ENCODE measurements around the gene AK6. TPM values are rescaled to one million over a fixed set of nuclear protein-coding genes. Genes with fewer than 3 reads are reported as not detected.
"Not testable (repeated sequence)": the region's sequence is repeated elsewhere in the genome, so short reads cannot be mapped to it uniquely, and the experiment has no call there.

AK6 gene
- total RNA-seq, 1 experiment from 2014 or later: 37.3 TPM

- DNase-seq (ENCODE audit: low spot score): no peak
Measured at GRCh38 chr5:69335341-69335935, 33.9 kb downstream of the AK6 start.

GRCh38 chr5:69334793-69335268 lies 34.5 kb downstream of the AK6 start:
- peak; percentile 67 for DNase-seq (ENCODE audit: low spot score)

GRCh38 chr5:69333668-69334315 lies 35.5 kb downstream of the AK6 start:
- DNase-seq (ENCODE audit: low spot score): not testable (repeated sequence)

GRCh38 chr5:69331528-69332445 lies 37.5 kb downstream of the AK6 start:
- DNase-seq (ENCODE audit: low spot score): no peak

GRCh38 chr5:69329905-69330489 lies 39.3 kb downstream of the AK6 start:
- no peak for DNase-seq (ENCODE audit: low spot score)

- DNase-seq (ENCODE audit: low spot score): no peak
Measured at GRCh38 chr5:69326365-69326764, 43.0 kb downstream of the AK6 start.

- no peak for DNase-seq (ENCODE audit: low spot score)
Measured at GRCh38 chr5:69317391-69317790, 51.9 kb downstream of the AK6 start.

- DNase-seq (ENCODE audit: low spot score): no peak
Measured at GRCh38 chr5:69315972-69316371, 53.3 kb downstream of the AK6 start.

- no peak for DNase-seq (ENCODE audit: low spot score)
Measured at GRCh38 chr5:69313428-69313827, 55.9 kb downstream of the AK6 start.

GRCh38 chr5:69312459-69313160 lies 56.7 kb downstream of the AK6 start:
- DNase-seq (ENCODE audit: low spot score): no peak

- no peak for DNase-seq (ENCODE audit: low spot score)
Measured at GRCh38 chr5:69309380-69309779, 59.9 kb downstream of the AK6 start.

GRCh38 chr5:69308046-69308553 lies 61.2 kb downstream of the AK6 start:
- DNase-seq (ENCODE audit: low spot score): no peak

- DNase-seq (ENCODE audit: low spot score): no peak
Measured at GRCh38 chr5:69305512-69305911, 63.8 kb downstream of the AK6 start.

Other genes starting within 250 kb of the AK6 start
- gene CCNB1, start 202.4 kb downstream of the AK6 start, total RNA-seq (2014; rRNA removed; shearing (Covaris generic)): 513 and 514 TPM in 2 replicates
- gene CENPH, start 179.9 kb downstream of the AK6 start, total RNA-seq (2014; rRNA removed; shearing (Covaris generic)): 41.7 and 45.8 TPM in 2 replicates
- 48.7 and 63.9 TPM in 2 replicates for gene CDK7, start 134.6 kb downstream of the AK6 start, total RNA-seq (2014; rRNA removed; shearing (Covaris generic))
- 0.64 and 4.0 TPM in 2 replicates for gene CCDC125, start 36.7 kb downstream of the AK6 start, total RNA-seq (2014; rRNA removed; shearing (Covaris generic))
- 149 and 164 TPM in 2 replicates for gene TAF9, start within 50 bp of the AK6 start, total RNA-seq (2014; rRNA removed; shearing (Covaris generic))
- gene RAD17, start 298 bp upstream of the AK6 start, total RNA-seq (2014; rRNA removed; shearing (Covaris generic)): 14.8 and 17.6 TPM in 2 replicates
- gene MARVELD2, start 45.6 kb upstream of the AK6 start, total RNA-seq (2014; rRNA removed; shearing (Covaris generic)): 0.08 and 0.12 TPM in 2 replicates
- 2.9 and 5.2 TPM in 2 replicates for gene OCLN, start 123.3 kb upstream of the AK6 start, total RNA-seq (2014; rRNA removed; shearing (Covaris generic))
- gene GTF2H2C, start 190.7 kb upstream of the AK6 start, total RNA-seq (2014; rRNA removed; shearing (Covaris generic)): 26.5 and 37.3 TPM in 2 replicates